T-helper 17 cell (primary cell): ENCODE data around the gene SMIM24. TPM values are rescaled to one million over a fixed set of nuclear protein-coding genes. Genes with fewer than 3 reads are reported as not detected.

ENCODE experiments used
- total RNA-seq, 4 donors: library from RNA in 2 of 4; stranded (reverse) in 2 of 4; gene quantifications; one replicate each; pipeline ENCODE4 v1.2.3 and lab custom pipeline; 2022 to 2026

Gene SMIM24
- total RNA-seq, 2 donors from 2014 or later: not detected

Other genes starting within 250 kb of the SMIM24 start
- gene NFIC, start 113.9 kb downstream of the SMIM24 start, total RNA-seq: 10 to 100 TPM; 29.0 to 29.3 TPM
- not detected for gene SMIM44, start 2.9 kb upstream of the SMIM24 start, total RNA-seq
- gene DOHH, start 20.1 kb upstream of the SMIM24 start, total RNA-seq: 1 to 10 TPM; 4.1 to 5.2 TPM
- gene FZR1, start 25.8 kb upstream of the SMIM24 start, total RNA-seq: 10 to 100 TPM; 95.0 to 96.6 TPM
- 1 to 10 TPM; 5.0 to 8.4 TPM for gene TEKTIP1, start 58.6 kb upstream of the SMIM24 start, total RNA-seq
- gene MFSD12, start 77.1 kb upstream of the SMIM24 start, total RNA-seq: 10 to 100 TPM; 58.1 to 62.0 TPM
- 10 to 100 TPM; 34.0 to 36.7 TPM for gene HMG20B, start 92.4 kb upstream of the SMIM24 start, total RNA-seq
- 1 to 10 TPM in 1 of 2 donors, under 1 TPM in 1; 0.42 to 3.3 TPM for gene GIPC3, start 105.0 kb upstream of the SMIM24 start, total RNA-seq
- gene TBXA2R, start 126.3 kb upstream of the SMIM24 start, total RNA-seq: 10 to 100 TPM in 1 of 2 donors, 1 to 10 TPM in 1; 1.0 to 10.4 TPM
- 10 to 100 TPM; 32.8 to 34.4 TPM for gene CACTIN, start 146.3 kb upstream of the SMIM24 start, total RNA-seq
- 10 to 100 TPM; 21.7 to 23.7 TPM for gene PIP5K1C, start 219.9 kb upstream of the SMIM24 start, total RNA-seq
- 10 to 100 TPM; 13.4 to 14.2 TPM for gene TJP3, start 227.9 kb upstream of the SMIM24 start, total RNA-seq